ENCODE data around the gene LRRK2. TPM values are rescaled to one million over a fixed set of nuclear protein-coding genes. Genes with fewer than 3 reads are reported as not detected.

Gene LRRK2
- total RNA-seq, 4 donors from 2014 or later = 29.6 to 38.5 (median 32.3) TPM

DNA sequence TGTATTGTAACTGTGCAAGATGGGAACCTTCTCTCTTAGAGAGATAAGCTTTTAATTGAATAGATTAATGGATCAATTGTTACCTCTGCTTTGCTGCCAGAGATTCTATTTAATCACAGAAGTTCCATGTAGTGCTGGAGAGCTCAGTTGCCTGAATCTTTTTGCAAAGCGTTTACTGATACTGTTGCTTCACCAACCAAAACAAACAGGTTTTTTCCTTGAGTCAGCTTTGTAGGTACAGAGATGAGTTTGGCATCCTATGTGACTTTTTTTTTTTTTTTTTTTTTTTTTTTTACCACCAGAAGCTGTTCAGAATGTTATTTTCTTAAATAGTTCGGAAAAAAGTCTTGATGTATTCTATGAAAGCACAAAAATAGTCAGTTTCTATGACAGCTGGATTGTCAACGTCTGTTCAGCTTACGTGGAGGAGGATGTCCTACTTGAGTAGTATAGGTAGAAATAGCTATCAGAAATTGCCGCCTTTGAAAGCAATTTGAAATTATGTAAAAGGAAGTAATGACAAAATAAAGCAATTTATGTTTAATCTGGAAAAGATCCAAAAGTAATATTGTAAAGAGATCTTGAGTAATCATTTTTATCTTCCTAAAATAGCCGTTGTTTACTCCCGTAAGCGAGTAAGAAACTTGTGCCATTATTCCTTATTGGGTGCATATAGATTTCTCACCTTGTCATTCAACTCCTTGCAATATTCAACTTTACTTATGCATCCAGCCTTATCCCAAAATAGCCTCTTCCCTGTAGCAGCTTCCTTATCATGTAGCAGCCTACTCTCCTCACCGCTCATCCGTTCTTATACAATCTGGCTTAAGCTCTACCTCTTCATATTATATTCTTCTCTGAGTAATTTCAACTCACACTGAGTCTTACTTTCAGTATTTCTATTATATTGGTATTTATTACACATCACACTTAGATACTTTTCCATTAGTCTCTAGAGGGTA, 5.2 kb downstream of the LRRK2 start:
- no peaks in the 10 kb centered on the region for H3K27me3 ChIP-seq
- no peaks in the 10 kb centered on the region for H3K9me3 ChIP-seq
- no peak overlapping the region for H3K27ac ChIP-seq
- H3K36me3 ChIP-seq = peaks cover 0 to 15% (median 0%) of the 10 kb centered on the region in 3 donors
- TF ChIP-seq, protein P1, sequence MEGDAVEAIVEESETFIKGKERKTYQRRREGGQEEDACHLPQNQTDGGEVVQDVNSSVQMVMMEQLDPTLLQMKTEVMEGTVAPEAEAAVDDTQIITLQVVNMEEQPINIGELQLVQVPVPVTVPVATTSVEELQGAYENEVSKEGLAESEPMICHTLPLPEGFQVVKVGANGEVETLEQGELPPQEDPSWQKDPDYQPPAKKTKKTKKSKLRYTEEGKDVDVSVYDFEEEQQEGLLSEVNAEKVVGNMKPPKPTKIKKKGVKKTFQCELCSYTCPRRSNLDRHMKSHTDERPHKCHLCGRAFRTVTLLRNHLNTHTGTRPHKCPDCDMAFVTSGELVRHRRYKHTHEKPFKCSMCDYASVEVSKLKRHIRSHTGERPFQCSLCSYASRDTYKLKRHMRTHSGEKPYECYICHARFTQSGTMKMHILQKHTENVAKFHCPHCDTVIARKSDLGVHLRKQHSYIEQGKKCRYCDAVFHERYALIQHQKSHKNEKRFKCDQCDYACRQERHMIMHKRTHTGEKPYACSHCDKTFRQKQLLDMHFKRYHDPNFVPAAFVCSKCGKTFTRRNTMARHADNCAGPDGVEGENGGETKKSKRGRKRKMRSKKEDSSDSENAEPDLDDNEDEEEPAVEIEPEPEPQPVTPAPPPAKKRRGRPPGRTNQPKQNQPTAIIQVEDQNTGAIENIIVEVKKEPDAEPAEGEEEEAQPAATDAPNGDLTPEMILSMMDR (IDR thresholded peaks at IDR 0.05) = no peak
- TF ChIP-seq POLR2A (IDR thresholded peaks at IDR 0.05) (no peak), EP300 (IDR thresholded peaks at IDR 0.05) (no peak)
- peaks cover 0 to 35% (median 0%) of the 10 kb centered on the region in 4 donors for H3K4me1 ChIP-seq
- no peak for DNase-seq (ENCODE audit: low spot score in 2 of 2)
- no peak overlapping the region for H3K4me3 ChIP-seq
- WGBS, 2 donors = 74 to 77% methylated on average over 10 of the region's 10 CpGs

DNA sequence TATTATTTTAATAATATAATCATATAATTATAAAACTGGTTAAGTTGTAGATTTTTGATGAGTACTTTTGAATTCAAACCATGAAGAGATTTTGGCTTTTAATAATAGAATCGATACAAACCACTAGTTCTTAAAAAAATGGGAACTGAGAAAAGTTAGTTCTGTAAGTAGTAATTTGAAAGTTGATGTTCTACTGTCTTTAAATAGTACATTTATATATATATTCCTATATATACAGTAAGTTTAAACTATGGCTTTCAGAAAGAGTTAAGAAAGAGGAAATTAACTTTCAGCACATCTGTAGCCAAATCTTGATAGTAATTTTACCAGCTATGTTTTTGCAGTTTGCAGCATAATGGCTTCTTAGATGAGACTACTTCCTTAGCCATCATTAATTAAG, 7.8 kb downstream of the LRRK2 start:
- no peak overlapping the region for H3K4me3 ChIP-seq
- H3K9me3 ChIP-seq = no peaks in the 10 kb centered on the region
- H3K27me3 ChIP-seq = no peaks in the 10 kb centered on the region
- H3K27ac ChIP-seq = no peak overlapping the region
- H3K4me1 ChIP-seq = peaks cover 0 to 30% (median 0%) of the 10 kb centered on the region in 4 donors
- DNase-seq (ENCODE audit: low spot score in 2 of 2) = no peak
- 88 to 91% methylated on average over 1 of the region's 1 CpG for WGBS, 2 donors
- peaks cover 0 to 31% (median 0%) of the 10 kb centered on the region in 3 donors for H3K36me3 ChIP-seq
- TF ChIP-seq, protein P1 (IDR thresholded peaks at IDR 0.05) = no peak
- TF ChIP-seq EP300 (IDR thresholded peaks at IDR 0.05) = no peak
- no peak for TF ChIP-seq POLR2A (IDR thresholded peaks at IDR 0.05)

DNA sequence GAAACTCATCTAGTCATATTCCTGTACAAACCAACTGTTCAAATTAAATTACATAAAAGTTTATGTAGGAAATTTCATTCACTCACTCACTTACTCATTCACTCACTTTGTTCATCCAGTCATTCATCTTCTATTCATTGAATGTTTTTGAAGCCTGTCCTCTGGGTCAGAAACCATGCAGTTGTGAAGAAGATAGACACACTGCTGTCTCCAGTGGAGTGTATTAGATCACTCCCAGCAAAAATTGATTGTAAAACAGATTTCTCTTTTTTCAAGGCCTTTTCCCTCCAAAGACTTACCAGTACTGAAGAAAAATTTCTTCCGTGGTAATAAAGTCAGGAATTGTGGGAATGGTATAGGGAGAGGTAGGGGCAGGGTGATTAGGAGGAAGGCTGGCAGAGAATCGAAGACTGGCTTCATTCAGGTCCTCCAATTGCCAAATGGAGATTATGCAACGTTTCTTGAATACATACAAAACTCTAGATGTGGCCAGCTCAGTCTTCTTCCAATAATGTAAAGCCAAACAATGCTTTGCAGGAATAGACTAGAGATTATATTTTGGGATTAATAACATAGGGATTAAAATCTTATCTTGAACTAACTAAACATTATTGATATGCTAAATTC, 9.1 kb downstream of the LRRK2 start:
- no peak overlapping the region for H3K27ac ChIP-seq
- H3K27me3 ChIP-seq = no peaks in the 10 kb centered on the region
- H3K4me1 ChIP-seq = peaks cover 0 to 20% (median 0%) of the 10 kb centered on the region in 4 donors
- peaks cover 0 to 37% (median 0%) of the 10 kb centered on the region in 3 donors for H3K36me3 ChIP-seq
- no peak for DNase-seq (ENCODE audit: low spot score in 2 of 2)
- no peak overlapping the region for H3K4me3 ChIP-seq
- WGBS, 2 donors = 85% methylated on average over 3 of the region's 3 CpGs
- TF ChIP-seq EP300 (IDR thresholded peaks at IDR 0.05) (no peak), POLR2A (IDR thresholded peaks at IDR 0.05) (no peak)
- H3K9me3 ChIP-seq = no peaks in the 10 kb centered on the region

DNA sequence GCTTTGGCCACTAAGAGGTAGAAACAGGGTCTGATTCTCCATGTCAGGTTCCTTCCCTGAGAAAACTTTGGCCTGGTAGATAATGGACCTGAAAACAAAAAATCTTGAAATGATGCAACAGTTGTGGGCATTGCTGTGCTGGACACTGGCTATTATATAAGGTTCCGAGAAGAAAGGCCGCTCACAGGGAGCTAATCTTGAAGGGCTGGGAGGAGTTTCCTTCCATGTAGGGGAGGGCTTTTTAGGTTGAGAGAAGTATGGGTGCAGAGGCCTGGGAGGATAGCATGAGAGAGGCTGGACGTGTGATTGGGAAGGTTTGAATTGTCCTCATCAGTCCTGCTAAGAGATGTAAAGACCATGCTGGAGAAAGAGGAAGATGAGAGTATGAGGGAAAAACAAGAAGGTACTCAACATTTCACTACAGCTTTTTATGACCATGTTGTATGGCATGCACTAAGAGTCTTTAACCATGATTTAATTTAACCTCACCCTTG, 11.6 kb downstream of the LRRK2 start:
- peaks cover 0 to 47% (median 0%) of the 10 kb centered on the region in 3 donors for H3K36me3 ChIP-seq
- DNase-seq (ENCODE audit: low spot score in 2 of 2) = no peak

DNA sequence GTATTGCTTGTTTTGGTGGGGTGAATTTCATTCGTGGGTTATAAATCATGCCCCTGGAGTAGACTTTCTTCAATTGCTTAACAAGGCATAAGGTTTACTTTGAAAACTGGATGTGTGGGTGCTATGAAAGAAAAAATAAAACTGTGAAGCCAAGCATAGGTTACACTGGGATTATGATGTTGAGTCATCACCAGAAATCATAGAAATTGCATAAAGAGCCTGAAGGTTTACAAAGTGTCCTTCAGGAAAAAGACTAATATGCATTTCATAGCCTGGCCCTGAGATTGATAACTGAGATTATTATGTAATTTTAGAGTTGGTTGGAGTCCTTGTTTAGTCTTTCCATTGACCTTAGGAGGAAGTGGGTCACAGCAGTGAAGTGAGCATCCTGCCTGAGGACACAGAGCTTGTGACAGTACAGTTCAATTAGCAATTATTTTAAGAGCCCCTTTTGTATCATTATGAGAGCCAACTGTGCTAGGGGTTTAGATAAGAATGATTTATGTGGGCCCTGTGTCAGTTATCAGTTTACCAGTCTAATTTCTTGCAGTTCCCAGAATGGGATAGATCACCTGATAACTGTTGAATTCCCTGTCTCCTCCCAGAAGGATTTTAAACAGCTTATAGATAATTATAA, 13.6 kb downstream of the LRRK2 start:
- H3K36me3 ChIP-seq = peaks cover 0 to 39% (median 0%) of the 10 kb centered on the region in 3 donors
- H3K27me3 ChIP-seq = no peaks in the 10 kb centered on the region
- 17 to 23% methylated on average over 1 of the region's 1 CpG for WGBS, 2 donors
- no peak for DNase-seq (ENCODE audit: low spot score in 2 of 2)
- no peak for TF ChIP-seq POLR2A (IDR thresholded peaks at IDR 0.05)
- H3K4me1 ChIP-seq = peaks cover 0 to 16% (median 0%) of the 10 kb centered on the region in 4 donors
- no peaks in the 10 kb centered on the region for H3K9me3 ChIP-seq
- no peak overlapping the region for H3K27ac ChIP-seq
- H3K4me3 ChIP-seq = no peak overlapping the region

More for the DNA sequence above, 11.6 kb downstream of the LRRK2 start:
- Histone ChIP-seq H3K27ac (no peak overlapping the region), H3K4me1 (peaks cover 0 to 6% (median 0%) of the 10 kb centered on the region in 4 donors), H3K9me3 (no peaks in the 10 kb centered on the region), H3K27me3 (no peaks in the 10 kb centered on the region), H3K4me3 (no peak overlapping the region)
- TF ChIP-seq POLR2A (IDR thresholded peaks at IDR 0.05) = no peak
- TF ChIP-seq EP300 (IDR thresholded peaks at IDR 0.05) = no peak
- TF ChIP-seq, protein P1 (IDR thresholded peaks at IDR 0.05) = no peak
- WGBS, 2 donors = 87 to 90% methylated on average over 3 of the region's 3 CpGs
